ENCODE results near the gene CCP110.

GRCh38 chr16:19598805-19599510, 75.2 kb downstream of the CCP110 start:
- TF ChIP-seq CTCF (IDR thresholded peaks at IDR 0.05) (no peak), POLR2A (IDR thresholded peaks at IDR 0.05) (no peak)
